GM06990 (cell line): ENCODE data around the gene MORN4.

ENCODE experiments used
- DNase-seq: peaks from one replicate; pipeline ENCODE4 v3.0.0-alpha.2; 2011; ENCODE audit not compliant: insufficient read length; ENCODE audit errors: extremely low read depth
- H3K27me3 ChIP-seq: replicated peaks from 2 replicates; pipeline ENCODE4 v1.6.0; 2011; ENCODE audit warnings: low read length; ENCODE audit not compliant: control insufficient read depth, insufficient read depth
- H3K36me3 ChIP-seq: 2 replicates; pipeline ENCODE4 v1.5.1; 2011; ENCODE audit warnings: low read length; ENCODE audit not compliant: control insufficient read depth, insufficient read depth
- H3K4me3 ChIP-seq: replicated peaks from 2 replicates; pipeline ENCODE4 v1.5.1; 2011; ENCODE audit warnings: low read depth, mild to moderate bottlenecking, control low read depth, low read length
- CTCF ChIP-seq: IDR thresholded peaks from 2 replicates; pipeline ENCODE4 v1.5.1; 2011; ENCODE audit warnings: low read length, control low read depth, mild to moderate bottlenecking, inconsistent platforms; ENCODE audit not compliant: insufficient read depth, poor library complexity, severe bottlenecking

The MORN4 gene

GRCh38 chr10:97567891-97568290, 65.4 kb downstream of the MORN4 start:
- Histone ChIP-seq H3K4me3 (no peak overlapping the region), H3K36me3 (no peaks in the 10 kb centered on the region), H3K27me3 (no peaks in the 10 kb centered on the region)
- no peak for TF ChIP-seq CTCF
- no peak for DNase-seq

GRCh38 chr10:97566336-97566996, 66.8 kb downstream of the MORN4 start:
- DNase-seq = no peak
- Histone ChIP-seq H3K4me3 (no peak overlapping the region), H3K36me3 (no peaks in the 10 kb centered on the region), H3K27me3 (no peaks in the 10 kb centered on the region)
- TF ChIP-seq CTCF = no peak

- TF ChIP-seq CTCF = no peak
- no peak for DNase-seq
- Histone ChIP-seq H3K36me3 (no peaks in the 10 kb centered on the region), H3K27me3 (no peaks in the 10 kb centered on the region), H3K4me3 (no peak overlapping the region)
Measured at GRCh38 chr10:97564776-97565175, 68.5 kb downstream of the MORN4 start.
